Natural killer cell treated with Interleukin-12 subunit alpha and Interleukin-12 subunit beta and Interleukin-15 and Interleukin-18, amount 100 ng/mL, for 72 hours (primary cell): ENCODE measurements around the gene SKA3. TPM values are rescaled to one million over a fixed set of nuclear protein-coding genes. Genes with fewer than 3 reads are reported as not detected.
"Not testable (repeated sequence)": the region's sequence is repeated elsewhere in the genome, so short reads cannot be mapped to it uniquely, and the experiment has no call there.

Source experiments
- ATAC-seq, 2 donors: fragments of 150-1000 bp; cut with Tn5 transposase in 1 of 2; sonication (Bioruptor Pico), chemical (Tn5 transposase) in 1 of 2; 2 replicates each; pipeline ENCODE4 v1.10.0; 2021
- DNase-seq: peaks from one replicate; pipeline ENCODE4 v3.0.0; 2022; ENCODE audit warnings: low spot score
- H3K27ac Mint-ChIP-seq, 2 donors: 1 replicate in 1 of 2; 2 replicates in 1 of 2; pipeline ENCODE4 v1.8.0; 2022; ENCODE audit warnings: mixed read lengths in 2 of 2, mild to moderate bottlenecking in 1 of 2, moderate library complexity in 1 of 2
- H3K27me3 Mint-ChIP-seq, 2 donors: 1 replicate in 1 of 2; 2 replicates in 1 of 2; pipeline ENCODE4 v1.8.0; 2022; ENCODE audit warnings: mixed read lengths in 2 of 2
- H3K36me3 Mint-ChIP-seq: one replicate; pipeline ENCODE4 v1.8.0; 2022; ENCODE audit warnings: mixed read lengths
- H3K4me1 Mint-ChIP-seq, 2 donors: 1 replicate in 1 of 2; 2 replicates in 1 of 2; pipeline ENCODE4 v1.8.0; 2022; ENCODE audit warnings: low read depth in 2 of 2, mixed read lengths in 2 of 2, mild to moderate bottlenecking in 1 of 2
- H3K4me3 Mint-ChIP-seq: one replicate; pipeline ENCODE4 v1.8.0; 2022; ENCODE audit warnings: mixed read lengths
- H3K9me3 Mint-ChIP-seq: 2 replicates; pipeline ENCODE4 v1.8.0; 2022; ENCODE audit warnings: mixed read lengths
- total RNA-seq, 2 donors: library from RNA; stranded (reverse); gene quantifications; one replicate each; pipeline ENCODE4 v1.2.3, GENCODE V29; 2022

The SKA3 gene
- total RNA-seq, 2 donors from 2014 or later, result 18.1 to 31.1 TPM

GRCh38 chr13:21198391-21198790 is 22.0 kb upstream of the SKA3 start:
- H3K27ac Mint-ChIP-seq, H3K36me3 Mint-ChIP-seq, H3K4me3 Mint-ChIP-seq, H3K9me3 Mint-ChIP-seq, DNase-seq: not testable (repeated sequence)
- ATAC-seq, result peak in 1 of 2 donors; percentile 41
- peaks cover 6 to 13% of the 10 kb centered on the region in 2 donors for H3K27me3 Mint-ChIP-seq
- H3K4me1 Mint-ChIP-seq, result peaks cover 10 to 22% of the 10 kb centered on the region in 2 donors

DNA sequence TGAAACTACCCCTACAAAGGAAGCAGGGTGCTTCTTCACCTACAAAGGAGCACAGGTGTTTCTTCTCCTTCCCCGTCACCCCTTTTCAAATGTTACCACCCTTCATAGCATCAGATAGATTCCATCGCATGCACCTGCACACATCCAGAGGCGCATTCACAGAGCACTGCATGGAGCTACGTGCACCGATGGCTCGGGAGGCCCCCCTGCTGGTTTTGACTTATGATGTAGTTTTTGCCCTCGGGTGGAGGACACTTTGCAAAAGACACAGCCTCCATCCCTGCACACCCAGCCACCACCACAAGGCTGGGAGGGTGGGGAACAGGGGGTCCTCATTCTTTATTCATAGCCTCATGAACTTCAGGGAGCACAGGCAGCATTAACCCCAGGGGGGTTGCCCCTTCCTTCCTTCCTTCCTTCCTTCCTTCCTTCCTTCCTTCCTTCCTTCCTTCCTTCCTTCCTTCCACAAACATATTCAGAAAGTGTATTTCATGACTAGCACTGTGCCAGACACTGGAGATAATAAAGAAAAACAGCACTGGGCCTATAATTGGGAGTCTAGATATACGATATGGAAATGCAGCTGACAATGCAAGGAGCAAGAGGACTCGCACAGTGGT is 21.4 kb upstream of the SKA3 start:
- not testable (repeated sequence) for H3K27ac Mint-ChIP-seq, DNase-seq, H3K36me3 Mint-ChIP-seq, H3K4me3 Mint-ChIP-seq, H3K9me3 Mint-ChIP-seq, ATAC-seq
- Mint-ChIP-seq H3K4me1 (peaks cover 3 to 15% of the 10 kb centered on the region in 2 donors), H3K27me3 (peaks cover 6 to 13% of the 10 kb centered on the region in 2 donors)

DNA sequence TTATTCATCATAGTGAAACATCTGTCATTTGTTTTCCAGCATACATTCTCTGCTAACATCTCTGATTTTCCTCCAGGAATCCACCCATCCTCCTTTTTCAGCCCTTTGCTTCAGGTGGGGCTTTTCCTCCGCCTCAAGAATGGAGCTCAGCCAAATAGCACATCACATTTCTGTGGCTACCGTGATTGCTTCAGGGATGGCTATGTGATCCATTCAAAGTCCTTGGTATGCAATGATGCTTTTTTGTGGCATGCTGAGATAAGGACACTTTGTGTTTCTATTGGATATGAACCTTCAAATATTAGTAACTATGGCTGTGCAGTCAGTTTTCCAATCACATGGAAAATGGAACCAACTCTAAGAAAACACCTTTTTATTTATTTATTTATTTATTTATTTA is 18.4 kb upstream of the SKA3 start:
- H3K27me3 Mint-ChIP-seq, result peaks cover 6 to 13% of the 10 kb centered on the region in 2 donors
- not testable (repeated sequence) for H3K4me1 Mint-ChIP-seq, H3K27ac Mint-ChIP-seq, ATAC-seq, DNase-seq, H3K36me3 Mint-ChIP-seq, H3K9me3 Mint-ChIP-seq, H3K4me3 Mint-ChIP-seq

- H3K27ac Mint-ChIP-seq, H3K4me1 Mint-ChIP-seq, ATAC-seq, H3K27me3 Mint-ChIP-seq, H3K36me3 Mint-ChIP-seq, H3K9me3 Mint-ChIP-seq, H3K4me3 Mint-ChIP-seq, DNase-seq: not testable (repeated sequence)
These were observed 10.1 kb upstream of the SKA3 start for GRCh38 chr13:21186410-21186809.

- H3K27ac Mint-ChIP-seq, result no peak overlapping the region
- no peaks in the 10 kb centered on the region for H3K36me3 Mint-ChIP-seq
- H3K4me3 Mint-ChIP-seq, result no peak overlapping the region
- H3K9me3 Mint-ChIP-seq, result no peaks in the 10 kb centered on the region
- ATAC-seq (no peak), DNase-seq (no peak)
- peaks cover 6 to 7% of the 10 kb centered on the region in 2 donors for H3K4me1 Mint-ChIP-seq
- no peaks in the 10 kb centered on the region for H3K27me3 Mint-ChIP-seq
These were observed 5.3 kb upstream of the SKA3 start for GRCh38 chr13:21181671-21182070.

DNA sequence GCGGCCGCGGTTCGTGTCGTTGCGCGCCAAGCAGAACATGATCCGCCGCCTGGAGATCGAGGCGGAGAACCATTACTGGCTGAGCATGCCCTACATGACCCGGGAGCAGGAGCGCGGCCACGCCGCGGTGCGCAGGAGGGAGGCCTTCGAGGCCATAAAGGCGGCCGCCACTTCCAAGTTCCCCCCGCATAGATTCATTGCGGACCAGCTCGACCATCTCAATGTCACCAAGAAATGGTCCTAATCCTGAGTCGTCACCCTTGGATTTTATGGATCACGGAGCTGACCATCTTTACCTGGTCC is 581 bp upstream of the SKA3 start:
- H3K9me3 Mint-ChIP-seq, result no peaks in the 10 kb centered on the region
- DNase-seq (no peak), ATAC-seq (peak; percentile 52)
- H3K27me3 Mint-ChIP-seq, result no peaks in the 10 kb centered on the region
- H3K4me3 Mint-ChIP-seq, result peak overlapping the region; percentile 92
- H3K4me1 Mint-ChIP-seq, result peaks cover 10 to 15% of the 10 kb centered on the region in 2 donors
- H3K27ac Mint-ChIP-seq, result peak overlapping the region; percentile 93 to 94
- H3K36me3 Mint-ChIP-seq, result no peaks in the 10 kb centered on the region

- DNase-seq, result no peak
- Mint-ChIP-seq H3K27me3 (no peaks in the 10 kb centered on the region), H3K4me3 (peak overlapping the region; percentile 92), H3K27ac (peak overlapping the region; percentile 93 to 94), H3K36me3 (no peaks in the 10 kb centered on the region), H3K9me3 (no peaks in the 10 kb centered on the region), H3K4me1 (peaks cover 10 to 15% of the 10 kb centered on the region in 2 donors)
- ATAC-seq, result no peak
These were observed 617 bp downstream of the SKA3 start for GRCh38 chr13:21175656-21176214.

DNA sequence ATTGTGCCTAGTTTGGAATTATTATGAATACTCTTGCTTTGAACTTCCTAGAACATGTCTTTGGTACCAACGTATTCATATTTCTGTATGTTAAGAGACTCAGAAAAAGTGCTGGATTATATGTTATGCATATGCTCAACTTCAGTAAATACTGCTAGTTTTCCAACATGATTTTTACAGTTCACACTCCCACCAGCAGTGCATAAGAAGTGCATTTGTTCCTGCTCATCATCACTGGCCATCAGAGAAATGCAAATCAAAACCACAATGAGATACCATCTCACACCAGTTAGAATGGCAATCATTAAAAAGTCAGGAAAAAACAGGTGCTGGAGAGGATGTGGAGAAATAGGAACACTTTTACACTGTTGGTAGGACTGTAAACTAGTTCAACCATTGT is 2.6 kb downstream of the SKA3 start:
- H3K4me1 Mint-ChIP-seq, result peaks cover 10 to 15% of the 10 kb centered on the region in 2 donors
- not testable (repeated sequence) for DNase-seq, H3K27me3 Mint-ChIP-seq, ATAC-seq, H3K9me3 Mint-ChIP-seq, H3K36me3 Mint-ChIP-seq, H3K27ac Mint-ChIP-seq
- peak overlapping the region; percentile 22 for H3K4me3 Mint-ChIP-seq

GRCh38 chr13:21171420-21171819 is 4.9 kb downstream of the SKA3 start:
- no peak for DNase-seq
- no peak for ATAC-seq
- no peaks in the 10 kb centered on the region for H3K36me3 Mint-ChIP-seq
- H3K9me3 Mint-ChIP-seq, result no peaks in the 10 kb centered on the region
- peaks cover 3 to 9% of the 10 kb centered on the region in 2 donors for H3K4me1 Mint-ChIP-seq
- no peaks in the 10 kb centered on the region for H3K27me3 Mint-ChIP-seq
- H3K4me3 Mint-ChIP-seq, result no peak overlapping the region
- no peak overlapping the region for H3K27ac Mint-ChIP-seq

GRCh38 chr13:21165606-21166005 is 10.7 kb downstream of the SKA3 start:
- not testable (repeated sequence) for ATAC-seq, DNase-seq, H3K4me1 Mint-ChIP-seq, H3K27ac Mint-ChIP-seq, H3K4me3 Mint-ChIP-seq, H3K9me3 Mint-ChIP-seq, H3K27me3 Mint-ChIP-seq, H3K36me3 Mint-ChIP-seq

DNA sequence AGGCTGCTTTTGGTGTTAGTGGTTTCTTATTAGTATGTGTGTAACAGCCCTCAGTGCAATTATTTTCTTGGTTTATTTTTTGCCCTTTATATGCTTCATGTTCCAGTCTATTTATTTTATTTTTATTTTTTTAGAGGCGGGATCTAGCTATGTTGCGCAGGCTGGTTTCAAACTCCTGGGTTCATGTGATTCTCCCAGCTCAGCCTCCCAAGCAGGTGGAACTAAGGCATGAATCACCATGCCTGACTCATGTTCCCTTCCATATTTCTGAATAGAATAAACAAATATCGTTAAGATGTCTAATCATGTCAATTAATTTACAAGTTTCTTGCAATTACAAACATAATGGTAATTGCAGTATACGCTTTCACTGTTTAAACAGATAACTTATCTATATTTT is 11.7 kb downstream of the SKA3 start:
- ATAC-seq, result no peak
- Mint-ChIP-seq H3K27ac (no peak overlapping the region), H3K36me3 (no peaks in the 10 kb centered on the region), H3K27me3 (no peaks in the 10 kb centered on the region), H3K4me3 (no peak overlapping the region), H3K4me1 (no peaks in the 10 kb centered on the region), H3K9me3 (no peaks in the 10 kb centered on the region)
- no peak for DNase-seq

- H3K27me3 Mint-ChIP-seq, result no peaks in the 10 kb centered on the region
- H3K9me3 Mint-ChIP-seq, result no peaks in the 10 kb centered on the region
- H3K4me3 Mint-ChIP-seq, result no peak overlapping the region
- H3K36me3 Mint-ChIP-seq, result peaks cover 7% of the 10 kb centered on the region
- DNase-seq (no peak), ATAC-seq (peak in 1 of 2 donors; percentile 36)
- H3K27ac Mint-ChIP-seq, result no peak overlapping the region
- H3K4me1 Mint-ChIP-seq, result peaks cover 2 to 7% of the 10 kb centered on the region in 2 donors
These were observed 24.0 kb downstream of the SKA3 start for GRCh38 chr13:21152251-21152899.

- ATAC-seq (no peak), DNase-seq (no peak)
- Mint-ChIP-seq H3K27ac (no peak overlapping the region), H3K9me3 (no peaks in the 10 kb centered on the region), H3K27me3 (no peaks in the 10 kb centered on the region), H3K4me1 (peaks cover 3 to 9% of the 10 kb centered on the region in 2 donors), H3K4me3 (no peak overlapping the region), H3K36me3 (peaks cover 13% of the 10 kb centered on the region)
These were observed 26.3 kb downstream of the SKA3 start for GRCh38 chr13:21150013-21150412.

GRCh38 chr13:21149568-21149967 is 26.8 kb downstream of the SKA3 start:
- no peak overlapping the region for H3K4me3 Mint-ChIP-seq
- ATAC-seq, result no peak
- peaks cover 13% of the 10 kb centered on the region for H3K36me3 Mint-ChIP-seq
- no peak for DNase-seq
- no peak overlapping the region for H3K27ac Mint-ChIP-seq
- no peaks in the 10 kb centered on the region for H3K9me3 Mint-ChIP-seq
- H3K27me3 Mint-ChIP-seq, result no peaks in the 10 kb centered on the region
- peaks cover 4 to 9% of the 10 kb centered on the region in 2 donors for H3K4me1 Mint-ChIP-seq
